Endothelial cell of umbilical vein (primary cell): ENCODE measurements around the gene FOXC1. TPM values are rescaled to one million over a fixed set of nuclear protein-coding genes. Genes with fewer than 3 reads are reported as not detected.

Source experiments
- BruUV-seq: library from RNA; stranded (reverse); fragments of 400-500 nt; replicated peaks from 2 replicates; lab custom pipeline; 2021; lab: Mats Ljungman, UMichigan
- CTCF ChIA-PET: fragments of 300-600, 350-600 bp; sonication (Branson Sonifier 250); formaldehyde crosslinking; loops from one replicate; lab custom pipeline; 2021; ENCODE audit warnings: antibody characterized with exemption, inconsistent platforms; lab: Charles Lee
- POLR2A ChIA-PET: fragments of 300-600, 350-600 bp; sonication (Branson Sonifier 250); formaldehyde crosslinking; loops from one replicate; lab custom pipeline; 2021; ENCODE audit warnings: antibody characterized with exemption, inconsistent platforms; lab: Charles Lee
- DNase-seq: peaks from one replicate; pipeline ENCODE4 v3.0.0-alpha.2; 2011; ENCODE audit warnings: low read depth, low spot score
- FAIRE-seq: peaks from 2 replicates; lab custom pipeline; 2011; peaks lifted over from hg19 to GRCh38; lab: Jason Lieb, UNC
- H2AFZ ChIP-seq: 2 replicates; pipeline ENCODE4 v1.6.0; 2012; ENCODE audit warnings: low read depth, low read length, control low read depth, inconsistent platforms
- H3K27ac ChIP-seq: 2 replicates; pipeline ENCODE4 v1.5.1; 2011; ENCODE audit warnings: low read depth, mild to moderate bottlenecking, control low read depth, low read length, moderate library complexity; ENCODE audit not compliant: insufficient read depth
- H3K27me3 ChIP-seq, 2 experiments: 2 replicates each; pipeline versions ENCODE4 v1.6.0 to v1.6.1; 2011; ENCODE audit warnings: low read length in 2 of 2, mixed read lengths in 1 of 2; ENCODE audit not compliant: control insufficient read depth in 2 of 2, insufficient read depth in 2 of 2
- H3K36me3 ChIP-seq, 2 experiments: 2 replicates in 1 of 2; 3 replicates in 1 of 2; pipeline ENCODE4 v1.5.1; 2011; ENCODE audit warnings: low read length in 2 of 2, mild to moderate bottlenecking in 1 of 2, moderate library complexity in 1 of 2; ENCODE audit not compliant: control insufficient read depth in 2 of 2, insufficient read depth in 2 of 2; ENCODE audit errors: extremely low read depth in 1 of 2
- H3K4me1 ChIP-seq: 3 replicates; pipeline ENCODE4 v1.5.1; 2011; ENCODE audit warnings: mild to moderate bottlenecking, low read length; ENCODE audit not compliant: control insufficient read depth, insufficient read depth; ENCODE audit errors: extremely low read depth
- H3K4me2 ChIP-seq: 2 replicates; pipeline ENCODE4 v1.6.1; 2011; ENCODE audit warnings: low read length, control low read depth, mixed read lengths; ENCODE audit not compliant: insufficient read depth
- H3K4me3 ChIP-seq, 3 experiments: fragments of 200-600 bp in 1 of 3; sonication (generic), shearing (Covaris generic) in 1 of 3; replicated peaks in 1 of 3; 2 replicates each; pipeline ENCODE4 v1.5.1; 2011 to 2016; ENCODE audit warnings: control low read depth in 3 of 3, low read length in 3 of 3, mild to moderate bottlenecking in 2 of 3, inconsistent platforms in 1 of 3, low read depth in 1 of 3, moderate library complexity in 1 of 3; ENCODE audit not compliant: insufficient read depth in 1 of 3
- H3K79me2 ChIP-seq: 2 replicates; pipeline ENCODE4 v1.6.0; 2012; ENCODE audit warnings: low read length, inconsistent platforms; ENCODE audit not compliant: control insufficient read depth, insufficient read depth
- H3K9ac ChIP-seq: replicated peaks from 2 replicates; pipeline ENCODE3; 2011; ENCODE audit warnings: low read length, control low read depth; ENCODE audit not compliant: insufficient read depth; ENCODE audit errors: extremely low read depth
- H3K9me1 ChIP-seq: replicated peaks from 3 replicates; pipeline ENCODE4 v1.6.0; 2011; ENCODE audit warnings: mild to moderate bottlenecking, low read length; ENCODE audit not compliant: control insufficient read depth, insufficient read depth; ENCODE audit errors: extremely low read depth
- H3K9me3 ChIP-seq: replicated peaks from 2 replicates; pipeline ENCODE4 v1.5.1; 2012; ENCODE audit warnings: low read length, inconsistent platforms; ENCODE audit not compliant: control insufficient read depth, insufficient read depth
- H4K20me1 ChIP-seq: replicated peaks from 2 replicates; pipeline ENCODE3; 2011; ENCODE audit warnings: mild to moderate bottlenecking, low read length; ENCODE audit not compliant: control insufficient read depth, insufficient read depth; ENCODE audit errors: extremely low read depth
- CTCF ChIP-seq, 2 donors: IDR thresholded peaks; 1 replicate in 1 of 2; 2 replicates in 1 of 2; pipeline ENCODE4 v1.5.1; 2011; ENCODE audit warnings: low read length in 2 of 2, mild to moderate bottlenecking in 2 of 2, moderate library complexity in 2 of 2, control low read depth in 1 of 2, inconsistent platforms in 1 of 2, low read depth in 1 of 2; ENCODE audit not compliant: insufficient read depth in 1 of 2; ENCODE audit errors: extremely low read depth in 1 of 2
- EZH2 ChIP-seq: IDR thresholded peaks from 2 replicates; pipeline ENCODE4 v1.6.1; 2012; ENCODE audit warnings: borderline replicate concordance, low read depth, mild to moderate bottlenecking, moderate library complexity, low read length, inconsistent platforms; ENCODE audit not compliant: severe bottlenecking
- FOS ChIP-seq: IDR thresholded peaks from 2 replicates; pipeline ENCODE4 v1.6.1; 2011; ENCODE audit warnings: mild to moderate bottlenecking, low read length, moderate library complexity, borderline replicate concordance; ENCODE audit not compliant: insufficient read depth
- GATA2 ChIP-seq: IDR thresholded peaks from 2 replicates; pipeline ENCODE4 v1.7.0; 2011; ENCODE audit warnings: low read depth, mild to moderate bottlenecking, moderate library complexity, mixed read lengths, low read length; ENCODE audit not compliant: insufficient read length, insufficient read depth
- JUN ChIP-seq: IDR thresholded peaks from 2 replicates; pipeline ENCODE4 v1.6.1; 2011; ENCODE audit warnings: borderline replicate concordance, low read depth; ENCODE audit not compliant: insufficient read length, insufficient read depth
- MAX ChIP-seq: IDR thresholded peaks from 2 replicates; pipeline ENCODE4 v1.6.1; 2011; ENCODE audit not compliant: insufficient read depth, insufficient read length
- MYC ChIP-seq: IDR thresholded peaks from one replicate; pipeline ENCODE4 v1.6.1; 2011; ENCODE audit warnings: mild to moderate bottlenecking, low read depth, low read length
- POLR2A ChIP-seq: IDR thresholded peaks from 2 replicates; pipeline ENCODE4 v1.6.1; 2012; ENCODE audit warnings: low read depth, mild to moderate bottlenecking, control low read depth, low read length
- POLR2AphosphoS5 ChIP-seq: IDR thresholded peaks from 2 replicates; pipeline ENCODE4 v1.6.1; 2012; ENCODE audit warnings: low read depth, mild to moderate bottlenecking, control low read depth, low read length, moderate library complexity; ENCODE audit not compliant: insufficient read depth
- dilution Hi-C: fragments of 300-500 bp; cut with MboI; formaldehyde crosslinking; loops from one replicate; pipeline ENCODE4 v1.15.0; 2019; ENCODE audit warnings: low sequenced_read_pairs; ENCODE audit not compliant: extremely low pct_ligation_motif_present
- intact Hi-C: fragments of 100-400 bp; cut with micrococcal nuclease; formaldehyde crosslinking; loops from one replicate; pipeline ENCODE4 v1.10.0; 2022
- polyA plus RNA-seq, 4 experiments: library from polyadenylated mRNA; depleted of rRNA in 3 of 4; stranded (reverse) in 3 of 4; unstranded in 1 of 4; fragments of >200 nt; gene quantifications; 2 replicates each; pipeline versions ENCODE4 v1.2.1 to v1.2.3, GENCODE V29; 2011 to 2012; ENCODE audit warnings: missing spikeins in 1 of 4
- total RNA-seq: library from RNA; stranded (reverse); gene quantifications from 2 replicates; pipeline ENCODE4 v1.2.3, GENCODE V29; 2021

Gene FOXC1
- total and polyA plus RNA-seq, 2 donors (not counting 3 experiments of a cell fraction or from before 2014, with no cell fraction given) = 6.4 to 16.4 TPM

GRCh38 chr6:1592852-1593251 is 16.9 kb upstream of the FOXC1 start:
- POLR2A ChIA-PET = interaction anchor here (0.6 kb wide), 1 partner anchor 15 kb away, joined by 3 read pairs; no protein-coding TSS in a partner anchor
- FAIRE-seq = no peak
- H3K4me2 ChIP-seq = no peak overlapping the region

More at GRCh38 chr6:1592852-1593251, 16.9 kb upstream of the FOXC1 start:
- no peaks in the 10 kb centered on the region for H3K9me1 ChIP-seq
- H3K27me3 ChIP-seq = peaks cover 0 to 1% of the 10 kb centered on the region in 2 experiments
- no peaks in the 10 kb centered on the region for H3K36me3 ChIP-seq
- H3K9ac ChIP-seq = no peak overlapping the region
- CTCF ChIA-PET = interaction anchor here (0.8 to 1.5 kb wide), 5 partner anchors 13 to 1157 kb away, joined by 3 to 4 read pairs (median 3); no protein-coding TSS in a partner anchor
- H3K4me1 ChIP-seq = no peaks in the 10 kb centered on the region
- H3K4me3 ChIP-seq = no peak overlapping the region
- no peaks in the 10 kb centered on the region for H3K79me2 ChIP-seq
- H3K9me3 ChIP-seq = no peaks in the 10 kb centered on the region
- TF ChIP-seq MYC (no peak), CTCF (IDR thresholded peaks at IDR 0.05; ENCODE audit: extremely low read depth in 1 of 2, insufficient read depth in 1 of 2, low read depth in 1 of 2, low read length in 2 of 2) (no peak), JUN (no peak), EZH2 (no peak), GATA2 (no peak), FOS (no peak), POLR2A (no peak), POLR2AphosphoS5 (no peak), MAX (no peak)
- no peak overlapping the region for H3K27ac ChIP-seq
- no peaks in the 10 kb centered on the region for H4K20me1 ChIP-seq
- no peak for DNase-seq
- dilution Hi-C loops = no loop called here
- H2AFZ ChIP-seq = no peak overlapping the region
- BruUV-seq = no TSS peak
- intact Hi-C loops = no loop called here
